Uterus (tissue), 4 donors: ENCODE measurements around the gene GAST. TPM values are rescaled to one million over a fixed set of nuclear protein-coding genes. Genes with fewer than 3 reads are reported as not detected.

Experiments
- DNase-seq, 2 donors: peaks; one replicate each; pipeline ENCODE4 v3.0.0-alpha.2; 2019 to 2020
- H3K27ac ChIP-seq, 2 donors: fragments of 200-600 bp; sonication (generic); 1 replicate in 1 of 2; 2 replicates in 1 of 2; pipeline ENCODE4 v1.5.1; 2016 to 2018
- H3K27me3 ChIP-seq, 2 donors: fragments of 200-600 bp; sonication (generic); one replicate each; pipeline ENCODE4 v1.5.1; 2018 to 2019; ENCODE audit warnings: control low read depth in 1 of 2
- H3K36me3 ChIP-seq, 2 donors: fragments of 200-600 bp; sonication (generic); one replicate each; pipeline ENCODE4 v1.5.1; 2019; ENCODE audit warnings: control low read depth in 1 of 2
- H3K4me1 ChIP-seq, 2 donors: fragments of 200-600 bp; sonication (generic); one replicate each; pipeline ENCODE4 v1.5.1; 2018 to 2019; ENCODE audit warnings: control low read depth in 1 of 2
- H3K4me3 ChIP-seq, 2 donors: fragments of 200-600 bp; sonication (generic); 1 replicate in 1 of 2; 2 replicates in 1 of 2; pipeline ENCODE4 v1.5.1; 2018 to 2019; ENCODE audit warnings: mild to moderate bottlenecking in 1 of 2
- H3K9me3 ChIP-seq, 2 donors: fragments of 200-600 bp; sonication (generic); one replicate each; pipeline ENCODE4 v1.5.1; 2019; ENCODE audit warnings: control low read depth in 1 of 2
- CTCF ChIP-seq, 4 experiments: fragments of 200-600 bp in 2 of 4; fragments of 450-650 bp in 2 of 4; sonication (generic) in 2 of 4; IDR thresholded peaks; one replicate each; pipeline ENCODE4 v1.5.1; 2016 to 2019; ENCODE audit warnings: antibody characterized with exemption in 4 of 4, mild to moderate bottlenecking in 2 of 4, moderate library complexity in 1 of 4
- POLR2A ChIP-seq, 2 donors: fragments of 450-650 bp; IDR thresholded peaks; one replicate each; pipeline ENCODE4 v1.6.1; 2016; ENCODE audit warnings: antibody characterized with exemption in 2 of 2, mild to moderate bottlenecking in 1 of 2, moderate library complexity in 1 of 2
- intact Hi-C: fragments of 100-400 bp; cut with DNase I; formaldehyde crosslinking; loops from one replicate; pipeline ENCODE4 v1.15.1; 2023; ENCODE audit warnings: low total_unique reads
- total RNA-seq, 4 donors: library from RNA; depleted of rRNA in 3 of 4; stranded (reverse); fragments of >200 nt in 3 of 4; gene quantifications; one replicate each; pipeline versions ENCODE4 v1.1.0 to v1.2.4, GENCODE V29; 2014 to 2023
- donor health status: DM: yes; HTN: yes; CAD: no.

GAST gene
- total RNA-seq = not detected

- TF ChIP-seq POLR2A (IDR thresholded peaks at IDR 0.05) (no peak), CTCF (IDR thresholded peaks at IDR 0.05) (no peak)
Measured at GRCh38 chr17:41711669-41712400, at the start of gene GAST. Gene GAST (plus strand): TSS chr17:41712331. CDS start chr17:41715437, 3,106 bp downstream.

GRCh38 chr17:41663451-41664171 is 48.5 kb upstream of the GAST start:
- Histone ChIP-seq H3K9me3 (no peaks in the 10 kb centered on the region), H3K4me3 (no peak overlapping the region), H3K36me3 (no peaks in the 10 kb centered on the region), H3K27ac (no peak overlapping the region), H3K27me3 (no peaks in the 10 kb centered on the region), H3K4me1 (peaks cover 0 to 4% of the 10 kb centered on the region in 2 donors)
- intact Hi-C loops = loop anchor here (10.0 kb wide), 1 partner anchor 859 kb away; no protein-coding TSS in a partner anchor
- no peak for DNase-seq
- TF ChIP-seq POLR2A (IDR thresholded peaks at IDR 0.05) (no peak), CTCF (IDR thresholded peaks at IDR 0.05) (no peak)

More at GRCh38 chr17:41711669-41712400, at the start of gene GAST:
- H3K4me1 ChIP-seq = no peaks in the 10 kb centered on the region
- no peak within 1 kb of the TSS for H3K27ac ChIP-seq
- no peak for DNase-seq
- no peaks in the 10 kb centered on the region for H3K27me3 ChIP-seq
- no peaks in the 10 kb centered on the region for H3K36me3 ChIP-seq
- no peak within 1 kb of the TSS for H3K4me3 ChIP-seq
- H3K9me3 ChIP-seq = no peaks in the 10 kb centered on the region
- intact Hi-C loops = no loop called here

GRCh38 chr17:41664172-41664457 is 48.0 kb upstream of the GAST start:
- Histone ChIP-seq H3K36me3 (no peaks in the 10 kb centered on the region), H3K4me1 (peaks cover 0 to 4% of the 10 kb centered on the region in 2 donors), H3K4me3 (no peak overlapping the region), H3K9me3 (no peaks in the 10 kb centered on the region), H3K27ac (no peak overlapping the region), H3K27me3 (no peaks in the 10 kb centered on the region)
- intact Hi-C loops = loop anchor here (10.0 kb wide), 1 partner anchor 859 kb away; no protein-coding TSS in a partner anchor
- TF ChIP-seq CTCF (IDR thresholded peaks at IDR 0.05) = no peak
- no peak for TF ChIP-seq POLR2A (IDR thresholded peaks at IDR 0.05)
- DNase-seq = no peak

GRCh38 chr17:41664587-41665565 is 47.3 kb upstream of the GAST start:
- no peaks in the 10 kb centered on the region for H3K9me3 ChIP-seq
- no peak for DNase-seq
- intact Hi-C loops = loop anchor here (10.0 kb wide), 1 partner anchor 860 kb away; no protein-coding TSS in a partner anchor
- H3K4me1 ChIP-seq = peaks cover 0 to 4% of the 10 kb centered on the region in 2 donors
- H3K27me3 ChIP-seq = no peaks in the 10 kb centered on the region
- no peak for TF ChIP-seq POLR2A (IDR thresholded peaks at IDR 0.05)
- TF ChIP-seq CTCF (IDR thresholded peaks at IDR 0.05) = no peak
- H3K27ac ChIP-seq = peak overlapping the region in 1 of 2 donors; percentile 96
- H3K4me3 ChIP-seq = peak overlapping the region; percentile 45 to 52
- no peaks in the 10 kb centered on the region for H3K36me3 ChIP-seq
